PC-3 (cell line): ENCODE results near the gene LYPD1. TPM values are rescaled to one million over a fixed set of nuclear protein-coding genes. Genes with fewer than 3 reads are reported as not detected.

Source experiments
- ATAC-seq: fragments of 200-7000 bp; cut with Tn5 transposase; 2 replicates; pipeline ENCODE4 v1.9.1; 2020; ENCODE audit warnings: mild to moderate bottlenecking, moderate library complexity
- BruUV-seq: library from RNA; stranded (reverse); fragments of 400-500 nt; replicated peaks from 2 replicates; lab custom pipeline; 2021; lab: Mats Ljungman, UMichigan
- CTCF ChIA-PET: fragments of 300-600 bp; sonication (Branson Sonifier 250); formaldehyde crosslinking; loops from one replicate; lab custom pipeline; 2022; ENCODE audit warnings: antibody characterized with exemption; lab: Charles Lee
- POLR2A ChIA-PET: fragments of 300-600 bp; sonication (Branson Sonifier 250); formaldehyde crosslinking; loops from one replicate; lab custom pipeline; 2022; ENCODE audit warnings: antibody characterized with exemption; ENCODE audit not compliant: unreplicated experiment; lab: Charles Lee
- DNase-seq: peaks from one replicate; pipeline ENCODE4 v3.0.0-alpha.2; 2015
- H2AFZ ChIP-seq: fragments of 300-600 bp; sonication (generic); 2 replicates; pipeline ENCODE4 v1.6.0; 2016; ENCODE audit warnings: antibody characterized with exemption, low read length
- H3F3A ChIP-seq: fragments of 300-600 bp; sonication (generic); one replicate; pipeline ENCODE4 v1.6.0; 2017; ENCODE audit warnings: antibody characterized with exemption, low read length, control low read depth, mild to moderate bottlenecking; ENCODE audit not compliant: unreplicated experiment
- H3K27ac ChIP-seq: fragments of 300-600 bp; sonication (generic); 2 replicates; pipeline ENCODE4 v1.5.1; 2016; ENCODE audit warnings: mild to moderate bottlenecking, low read length
- H3K27me3 ChIP-seq: fragments of 300-600 bp; sonication (generic); 2 replicates; pipeline ENCODE4 v1.6.1; 2016; ENCODE audit warnings: low read length, mixed read lengths
- H3K36me3 ChIP-seq: fragments of 300-600 bp; sonication (generic); 2 replicates; pipeline ENCODE4 v1.6.1; 2016; ENCODE audit warnings: low read depth, mixed run types, low read length, mixed read lengths
- H3K4me1 ChIP-seq: fragments of 300-600 bp; sonication (generic); 2 replicates; pipeline ENCODE4 v1.5.1; 2016; ENCODE audit warnings: low read length; ENCODE audit not compliant: insufficient read depth
- H3K4me2 ChIP-seq: fragments of 300-600 bp; sonication (generic); 2 replicates; pipeline ENCODE4 v1.6.0; 2016; ENCODE audit warnings: low read length
- H3K4me3 ChIP-seq: fragments of 300-600 bp; sonication (generic); 2 replicates; pipeline ENCODE4 v1.5.1; 2016; ENCODE audit warnings: mild to moderate bottlenecking, low read length, mixed read lengths
- H3K79me2 ChIP-seq: fragments of 300-600 bp; sonication (generic); 2 replicates; pipeline ENCODE4 v1.6.1; 2017; ENCODE audit warnings: low read length, mixed read lengths
- H3K9ac ChIP-seq: fragments of 300-600 bp; sonication (generic); 2 replicates; pipeline ENCODE4 v1.6.0; 2016; ENCODE audit warnings: mild to moderate bottlenecking, low read length
- H3K9me2 ChIP-seq: fragments of 300-600 bp; sonication (generic); replicated peaks from 2 replicates; pipeline ENCODE4 v1.6.1; 2016; ENCODE audit warnings: mixed run types, low read length, mixed read lengths
- H3K9me3 ChIP-seq: fragments of 300-600 bp; sonication (generic); 2 replicates; pipeline ENCODE4 v1.6.1; 2016; ENCODE audit warnings: low read length, mixed read lengths
- H4K20me1 ChIP-seq: fragments of 300-600 bp; sonication (generic); 2 replicates; pipeline ENCODE4 v1.6.1; 2016; ENCODE audit warnings: low read length, mixed read lengths
- EZH2 ChIP-seq: fragments of 300-600 bp; sonication (generic); IDR thresholded peaks from one replicate; pipeline ENCODE4 v1.6.1; 2017; ENCODE audit warnings: antibody characterized with exemption, mild to moderate bottlenecking, low read length; ENCODE audit not compliant: unreplicated experiment
- EZH2phosphoT487 ChIP-seq: fragments of 300-600 bp; sonication (generic); IDR thresholded peaks from 2 replicates; pipeline ENCODE4 v1.6.1; 2018; ENCODE audit warnings: mild to moderate bottlenecking, antibody characterized with exemption, low read length, borderline replicate concordance
- intact Hi-C: fragments of 100-400 bp; cut with micrococcal nuclease; formaldehyde crosslinking; loops from 2 replicates; pipeline ENCODE4 v1.9.0; 2023
- total RNA-seq: library from RNA; depleted of rRNA; stranded (reverse); fragments of >200 nt; gene quantifications from 2 replicates; pipeline ENCODE4 v1.2.3, GENCODE V29; 2014
- TF ChIP-seq, protein P1 (sequence below): fragments of 300-600 bp; sonication (generic); conservative IDR thresholded peaks from 2 replicates; pipeline ENCODE4 v1.5.1; 2017; ENCODE audit warnings: antibody characterized with exemption, low read depth, mild to moderate bottlenecking, low read length

The LYPD1 gene
- total RNA-seq, 1 experiment from 2014 or later: 18.7 TPM

GRCh38 chr2:132615329-132616085 is 54.5 kb downstream of the LYPD1 start:
- Histone ChIP-seq H4K20me1 (no peaks in the 10 kb centered on the region; the same call in none of the 2 replicates), H3K9me3 (no peaks in the 10 kb centered on the region), H3K9ac (no peak overlapping the region), H3K27ac (no peak overlapping the region), H3K9me2 (no peaks in the 10 kb centered on the region), H3K27me3 (no peaks in the 10 kb centered on the region), H3K36me3 (no peaks in the 10 kb centered on the region), H3F3A (no peaks in the 10 kb centered on the region), H3K4me2 (no peak overlapping the region), H3K79me2 (peaks cover 14% of the 10 kb centered on the region; the same call in 1 of the 2 replicates), H3K4me1 (peaks cover 12% of the 10 kb centered on the region; the same call in 1 of the 2 replicates), H2AFZ (no peak overlapping the region), H3K4me3 (no peak overlapping the region)
- intact Hi-C loops: no loop called here
- no peak for DNase-seq
- POLR2A ChIA-PET: no interaction called here
- CTCF ChIA-PET: no interaction called here
- BruUV-seq: no TSS peak
- TF ChIP-seq EZH2: no peak
- TF ChIP-seq, protein P1, sequence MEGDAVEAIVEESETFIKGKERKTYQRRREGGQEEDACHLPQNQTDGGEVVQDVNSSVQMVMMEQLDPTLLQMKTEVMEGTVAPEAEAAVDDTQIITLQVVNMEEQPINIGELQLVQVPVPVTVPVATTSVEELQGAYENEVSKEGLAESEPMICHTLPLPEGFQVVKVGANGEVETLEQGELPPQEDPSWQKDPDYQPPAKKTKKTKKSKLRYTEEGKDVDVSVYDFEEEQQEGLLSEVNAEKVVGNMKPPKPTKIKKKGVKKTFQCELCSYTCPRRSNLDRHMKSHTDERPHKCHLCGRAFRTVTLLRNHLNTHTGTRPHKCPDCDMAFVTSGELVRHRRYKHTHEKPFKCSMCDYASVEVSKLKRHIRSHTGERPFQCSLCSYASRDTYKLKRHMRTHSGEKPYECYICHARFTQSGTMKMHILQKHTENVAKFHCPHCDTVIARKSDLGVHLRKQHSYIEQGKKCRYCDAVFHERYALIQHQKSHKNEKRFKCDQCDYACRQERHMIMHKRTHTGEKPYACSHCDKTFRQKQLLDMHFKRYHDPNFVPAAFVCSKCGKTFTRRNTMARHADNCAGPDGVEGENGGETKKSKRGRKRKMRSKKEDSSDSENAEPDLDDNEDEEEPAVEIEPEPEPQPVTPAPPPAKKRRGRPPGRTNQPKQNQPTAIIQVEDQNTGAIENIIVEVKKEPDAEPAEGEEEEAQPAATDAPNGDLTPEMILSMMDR: no peak
- TF ChIP-seq EZH2phosphoT487: no peak
- ATAC-seq: no peak

DNA sequence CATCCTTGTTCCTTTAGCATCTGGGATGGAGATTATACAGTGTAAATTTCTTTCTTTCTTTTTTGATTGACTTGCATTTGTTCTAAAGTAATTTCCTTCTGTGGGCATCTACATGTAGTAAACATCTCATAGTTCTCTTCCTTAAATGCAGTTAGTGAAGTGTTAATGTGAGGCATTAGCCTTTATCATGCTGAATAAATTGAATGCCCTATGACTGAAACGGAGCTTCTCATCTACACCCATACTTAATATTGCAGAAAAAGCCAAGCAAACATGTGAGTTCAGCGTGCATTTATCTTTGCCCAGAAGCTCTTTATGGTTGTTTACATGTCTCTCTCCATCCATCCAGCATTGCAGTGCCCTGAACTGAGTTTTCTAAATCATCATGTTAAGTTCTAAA is 58.3 kb downstream of the LYPD1 start:
- Histone ChIP-seq H2AFZ (no peak overlapping the region), H3K4me2 (no peak overlapping the region), H3F3A (no peaks in the 10 kb centered on the region), H3K9ac (no peak overlapping the region), H3K79me2 (0 out of 2 replicates have a peak, but pooled peaks cover 8% of the 10 kb centered on the region), H4K20me1 (no peaks in the 10 kb centered on the region), H3K9me3 (no peaks in the 10 kb centered on the region), H3K36me3 (no peaks in the 10 kb centered on the region), H3K4me3 (no peak overlapping the region), H3K27me3 (no peaks in the 10 kb centered on the region), H3K27ac (no peak overlapping the region), H3K4me1 (no peaks in the 10 kb centered on the region), H3K9me2 (no peaks in the 10 kb centered on the region)
- no peak for ATAC-seq
- no peak for DNase-seq
- TF ChIP-seq, protein P1: no peak
- TF ChIP-seq EZH2 (no peak), EZH2phosphoT487 (no peak)
- POLR2A ChIA-PET: no interaction called here
- no TSS peak for BruUV-seq
- CTCF ChIA-PET: no interaction called here
- intact Hi-C loops: no loop called here
